Hematopoietic multipotent progenitor cell (in vitro differentiated cells): ENCODE measurements around the gene FAM221B. TPM values are rescaled to one million over a fixed set of nuclear protein-coding genes. Genes with fewer than 3 reads are reported as not detected.

Experiments
- DNase-seq, 3 donors: peaks; one replicate each; pipeline ENCODE4 v3.0.0-alpha.2; 2011 to 2015; ENCODE audit warnings: low read depth in 2 of 3, low spot score in 2 of 3
- total RNA-seq: library from RNA; depleted of rRNA; stranded (reverse); fragments of >200 nt; gene quantifications from one replicate; pipeline ENCODE4 v1.2.3, GENCODE V29; 2012

The FAM221B gene
- total RNA-seq, 1 donor: not detected

GRCh38 chr9:35826071-35826701, 2.3 kb downstream of the FAM221B start:
- peak; percentile 34 to 79 (median 65) for DNase-seq

GRCh38 chr9:35822926-35823325, 5.6 kb downstream of the FAM221B start:
- no peak for DNase-seq

GRCh38 chr9:35820076-35820475, 8.5 kb downstream of the FAM221B start:
- DNase-seq: no peak

- DNase-seq: no peak
These were observed 10.2 kb downstream of the FAM221B start for GRCh38 chr9:35818341-35818740.

DNA sequence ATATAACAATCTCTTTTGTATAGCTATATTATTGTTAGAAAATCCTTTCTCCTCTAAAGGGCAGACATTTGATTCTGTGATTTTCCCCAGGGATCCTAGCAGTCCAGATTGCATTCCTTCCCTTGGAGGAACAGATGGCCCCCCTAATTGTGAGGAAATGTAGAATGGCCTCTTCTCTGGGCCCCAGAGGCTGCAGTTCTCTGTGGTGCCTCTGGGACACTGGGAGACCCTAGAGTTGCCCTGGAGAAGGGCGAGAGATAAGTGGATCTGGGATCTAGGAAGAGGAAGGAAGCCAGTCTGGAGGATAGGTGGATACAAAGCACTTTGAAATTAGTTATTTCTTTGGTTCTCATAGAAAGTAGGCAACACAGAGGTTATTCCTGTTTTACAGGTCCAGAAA, 11.8 kb downstream of the FAM221B start:
- no peak for DNase-seq

DNA sequence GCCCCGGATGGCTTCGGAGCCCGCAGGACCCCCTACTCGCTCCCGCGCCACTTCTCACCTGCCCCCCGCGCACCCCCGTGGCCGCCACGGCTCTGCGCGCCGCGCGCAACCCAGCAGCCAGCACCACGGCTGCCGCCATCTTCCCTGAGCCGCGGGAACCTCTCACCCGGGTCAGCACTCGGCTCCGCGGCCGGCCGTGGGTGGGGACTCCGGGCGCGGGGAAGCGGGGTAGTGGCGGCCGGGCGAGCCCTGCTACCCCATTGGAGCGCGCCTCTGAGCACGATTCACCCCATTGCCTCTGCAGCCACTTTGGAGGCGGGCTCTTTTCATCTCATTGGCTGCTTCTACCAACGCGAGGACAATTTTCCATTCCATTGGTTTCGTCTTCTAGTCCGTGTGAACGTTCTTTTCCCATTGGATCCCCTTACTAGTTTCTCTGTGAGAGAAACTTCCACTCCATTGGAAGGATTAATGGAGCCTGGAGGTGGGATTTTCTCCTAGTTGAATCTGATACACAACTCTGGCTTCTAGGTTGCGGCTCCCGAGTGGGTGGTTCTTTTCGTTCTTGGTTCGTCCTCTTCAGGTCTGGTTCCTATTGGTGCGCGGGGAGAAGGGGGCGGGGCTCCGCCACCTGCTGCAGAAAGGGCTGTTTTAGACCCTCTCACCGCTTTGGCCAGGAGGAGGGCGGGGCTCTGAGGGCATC, 13.5 kb downstream of the FAM221B start, which contains the start of gene HINT2:
Gene HINT2, minus strand, starts transcription at position 202 of the 703 bp plus-strand sequence. Its CDS starts 63 bp downstream, at position 139.
- peak; percentile 87 to 99 (median 98) for DNase-seq

DNA sequence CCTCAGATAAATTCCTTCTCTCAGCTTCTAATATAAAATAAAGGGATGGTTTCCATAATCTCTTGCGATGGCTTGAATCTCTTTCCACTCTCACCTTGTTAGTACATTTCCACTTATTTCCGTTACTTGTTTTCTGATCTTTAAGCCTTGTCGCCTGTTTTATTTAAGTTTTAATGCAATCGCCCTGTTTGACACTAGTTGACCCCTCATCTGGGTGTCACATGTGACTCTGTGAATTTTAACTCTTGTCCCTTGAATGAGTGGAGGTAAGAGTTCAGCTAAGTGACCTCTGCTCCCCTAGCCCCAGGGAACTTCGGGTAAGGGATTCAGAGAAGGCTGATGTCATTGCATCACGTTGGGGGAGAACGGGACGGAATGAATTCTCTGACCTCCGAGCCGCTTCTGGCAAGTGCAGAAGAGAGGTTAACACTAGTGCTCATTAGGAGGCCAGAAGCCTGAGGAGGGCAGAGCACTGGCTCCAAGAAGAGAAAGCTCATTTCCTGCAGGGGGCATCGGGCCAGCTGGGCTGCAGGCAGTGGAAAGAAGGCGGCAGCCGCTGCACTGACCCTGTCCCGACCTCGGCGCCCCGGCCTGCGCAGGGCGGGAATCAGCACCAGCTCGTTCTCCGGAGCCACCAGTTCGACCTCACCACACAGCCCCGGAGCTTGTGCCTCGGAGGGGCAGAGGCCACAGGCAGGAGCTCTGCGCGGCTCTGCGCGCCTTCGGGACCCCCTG, 14.3 kb downstream of the FAM221B start:
- peak; percentile 23 to 61 (median 58) for DNase-seq

GRCh38 chr9:35813434-35814105, 15.0 kb downstream of the FAM221B start:
- no peak for DNase-seq

GRCh38 chr9:35812025-35812602, 16.4 kb downstream of the FAM221B start, which contains the start of gene SPAG8:
TSS of gene SPAG8 (minus strand) at chr9:35812262. CDS start at chr9:35812147, 115 bp downstream.
- peak; percentile 94 to 99 (median 99) for DNase-seq

DNA sequence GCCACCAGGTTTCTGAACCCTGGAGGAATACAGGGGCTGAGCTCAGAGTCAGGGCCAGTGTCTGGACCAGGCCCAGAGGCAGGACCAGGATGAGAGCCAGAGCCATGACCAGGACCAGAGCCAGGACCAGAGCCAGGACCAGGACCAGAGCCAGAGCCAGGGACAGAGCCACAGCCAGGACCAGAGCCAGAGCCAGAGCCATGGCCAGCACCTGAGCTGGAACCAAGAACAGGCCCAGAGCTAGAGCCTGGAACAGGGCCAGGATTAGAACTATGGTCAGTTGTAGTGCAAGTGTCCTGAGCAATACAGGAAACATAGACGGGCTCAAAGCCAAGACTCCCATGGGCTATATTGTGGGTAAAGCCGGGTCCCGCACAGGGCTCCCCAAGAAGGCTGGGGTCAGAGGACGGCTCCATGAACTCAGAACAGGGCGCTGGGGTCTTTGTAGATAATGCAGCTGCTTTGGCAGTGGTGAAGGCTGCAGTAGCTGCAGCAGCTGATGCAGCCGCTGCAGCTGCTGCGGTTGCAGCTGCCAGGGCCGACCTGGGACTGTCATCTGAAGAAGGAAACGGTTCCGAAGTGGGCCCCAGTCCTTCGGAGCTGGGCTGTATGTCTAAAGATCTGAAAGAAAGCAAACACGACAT, 17.0 kb downstream of the FAM221B start:
- DNase-seq: no peak

DNA sequence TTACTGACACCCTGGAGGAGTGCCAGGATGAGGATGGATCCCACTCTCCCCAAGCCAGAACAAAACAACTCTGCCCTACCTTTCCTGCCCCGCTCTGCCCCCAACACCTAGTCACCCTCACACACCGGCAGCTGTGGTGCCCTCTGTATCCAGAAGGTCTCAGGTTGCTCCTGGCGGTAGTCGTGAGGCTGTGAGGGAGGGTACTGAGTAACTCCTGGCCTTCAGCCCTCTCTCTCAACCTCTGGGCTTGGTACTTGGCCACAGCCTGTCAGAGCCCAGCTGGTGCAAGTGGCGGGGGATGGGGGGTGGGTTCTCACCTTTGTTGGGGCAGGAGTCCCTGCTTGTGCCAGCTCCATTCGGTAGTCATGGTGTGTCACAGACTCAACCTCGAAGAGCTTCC, 18.4 kb downstream of the FAM221B start:
- no peak for DNase-seq

- DNase-seq: no peak
These were observed 20.1 kb downstream of the FAM221B start for GRCh38 chr9:35808433-35808832.

DNA sequence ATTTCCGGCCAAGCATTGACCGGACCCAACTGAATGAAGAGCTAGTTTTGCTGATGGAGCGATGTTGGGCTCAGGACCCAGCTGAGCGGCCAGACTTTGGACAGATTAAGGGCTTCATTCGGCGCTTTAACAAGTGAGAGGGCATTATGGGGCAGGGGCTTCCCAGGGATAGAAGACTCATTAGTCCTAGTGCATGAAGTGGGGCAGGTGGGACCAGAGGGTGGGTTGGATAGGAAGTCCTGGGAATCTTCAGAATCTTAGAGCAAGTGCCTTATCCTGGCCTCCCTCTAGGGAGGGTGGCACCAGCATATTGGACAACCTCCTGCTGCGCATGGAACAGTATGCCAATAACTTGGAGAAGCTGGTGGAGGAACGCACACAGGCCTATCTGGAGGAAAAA, 22.4 kb downstream of the FAM221B start:
- no peak for DNase-seq

DNA sequence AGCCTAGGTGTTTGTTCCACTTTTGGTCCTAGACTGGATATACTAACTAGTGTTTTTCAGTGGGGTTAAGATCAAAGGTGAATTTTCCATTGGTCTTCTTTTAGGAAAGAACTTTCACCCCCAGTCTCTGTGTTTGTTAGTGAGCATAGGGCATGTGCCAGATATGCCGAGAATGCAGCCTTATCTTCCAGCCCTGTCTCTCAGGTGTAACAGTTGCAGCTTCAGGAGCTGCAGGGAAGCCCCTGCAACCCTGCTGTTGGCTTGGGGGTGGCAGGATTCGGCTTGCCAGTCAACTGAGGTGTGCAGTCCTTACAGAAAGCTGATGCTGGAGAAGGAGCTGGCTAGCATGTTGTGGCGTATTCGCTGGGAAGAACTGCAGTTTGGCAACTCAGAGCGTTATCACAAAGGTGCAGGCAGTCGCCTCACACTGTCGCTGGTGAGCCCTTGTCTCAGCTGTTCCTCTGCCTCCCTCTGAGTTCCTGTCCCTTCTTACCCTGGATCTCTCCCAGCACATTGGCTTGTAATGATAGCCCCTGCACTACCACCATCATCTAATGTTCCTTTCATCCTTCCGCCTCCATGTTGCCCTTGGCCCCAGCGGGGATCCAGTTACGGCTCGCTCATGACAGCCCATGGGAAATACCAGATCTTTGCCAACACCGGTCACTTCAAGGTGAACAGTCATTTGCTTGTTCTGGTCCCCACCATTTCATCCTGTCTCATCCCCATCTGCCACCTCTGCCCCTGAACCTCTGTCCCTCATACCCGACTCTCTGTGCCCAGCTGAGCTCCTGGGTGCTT, 27.0 kb downstream of the FAM221B start:
- DNase-seq: no peak

DNA sequence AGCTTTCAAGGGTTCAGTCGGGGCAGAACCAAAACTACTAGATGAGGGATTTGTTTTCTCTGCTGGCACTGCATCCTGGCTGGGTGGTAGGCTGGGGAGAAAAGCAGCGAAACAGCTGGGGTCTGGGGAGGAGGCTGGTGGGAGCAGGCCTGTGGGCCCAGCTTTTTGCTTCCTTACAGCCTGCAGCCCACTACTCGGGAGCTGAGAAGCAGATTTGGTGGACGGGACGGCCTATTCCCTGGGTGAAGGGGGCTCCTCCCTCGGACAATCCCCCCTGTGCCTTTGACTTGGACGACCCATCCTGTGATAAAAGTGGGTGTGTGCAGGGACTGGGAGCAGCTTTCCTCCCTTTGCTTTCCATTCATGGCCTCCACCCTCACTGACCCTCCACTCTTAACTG, 28.0 kb downstream of the FAM221B start:
- DNase-seq: no peak

GRCh38 chr9:35798658-35799374, 29.7 kb downstream of the FAM221B start:
- DNase-seq: peak in 1 of 3 donors; percentile 18

DNA sequence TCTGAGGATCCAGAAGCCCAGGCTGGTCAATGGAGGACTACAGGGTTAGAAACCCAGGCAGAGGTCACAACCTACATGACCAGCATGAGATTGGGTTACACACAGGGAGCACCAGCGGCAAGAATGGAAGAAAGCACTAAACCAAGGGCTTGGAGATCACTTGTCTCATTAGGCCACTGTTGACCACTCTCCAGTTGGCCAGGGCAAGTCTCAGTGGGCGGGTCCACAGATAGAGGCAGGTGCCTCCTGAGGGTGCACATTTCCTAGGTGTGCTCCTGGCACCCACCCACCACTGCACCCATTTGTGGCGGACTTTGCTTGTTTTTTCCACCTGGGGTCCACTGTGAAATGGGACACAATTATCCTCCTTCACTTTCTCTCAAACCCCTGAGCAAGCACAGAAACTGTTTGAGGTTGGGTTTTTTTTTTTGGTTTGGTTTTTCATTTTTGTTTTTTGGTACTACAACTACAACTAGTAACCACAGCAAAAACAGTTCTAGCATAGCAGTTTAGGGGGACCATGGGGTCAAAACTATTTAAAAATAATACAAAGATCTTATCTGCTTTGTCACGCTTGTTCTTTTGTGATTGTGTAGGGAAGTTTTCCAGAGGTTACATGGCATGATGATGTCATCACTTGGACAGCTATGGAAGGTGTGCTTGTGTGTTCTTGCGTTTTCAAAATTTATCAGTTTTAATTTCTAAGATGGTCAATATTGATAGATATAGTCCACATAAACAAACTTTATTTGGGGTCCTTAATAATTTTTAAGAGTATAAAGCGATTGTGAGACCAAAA, 31.0 kb downstream of the FAM221B start:
- no peak for DNase-seq

DNA sequence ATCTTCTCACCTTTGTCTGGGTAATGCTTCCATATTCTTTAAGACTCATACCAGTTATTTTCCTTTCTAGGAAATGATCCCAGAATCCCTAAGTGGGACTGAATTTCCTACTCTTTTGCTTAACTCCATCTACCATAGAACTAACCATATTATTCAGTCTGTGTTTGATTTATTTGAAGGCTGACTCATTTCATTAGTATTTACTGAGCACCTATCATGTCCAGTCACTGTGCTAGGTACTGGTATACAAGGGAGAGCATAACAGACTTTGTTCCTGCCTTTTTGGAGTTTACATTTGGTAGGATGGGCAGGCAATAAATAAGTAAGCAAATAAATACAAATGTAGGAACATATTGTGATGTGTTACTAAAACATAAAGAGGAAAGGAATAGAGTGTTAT, 32.8 kb downstream of the FAM221B start:
- DNase-seq: no peak
